GM21526 (cell line): ENCODE data around the gene TMEM231.
"Not testable (repeated sequence)": the region's sequence is repeated elsewhere in the genome, so short reads cannot be mapped to it uniquely, and the experiment has no call there.

Experiments used
- ATAC-seq: cut with Tn5 transposase; IDR thresholded peaks from one replicate; pipeline ENCODE4 v1.9.1; 2021; ENCODE audit warnings: moderate library complexity; ENCODE audit not compliant: unreplicated experiment, low FRiP score

TMEM231 gene

DNA sequence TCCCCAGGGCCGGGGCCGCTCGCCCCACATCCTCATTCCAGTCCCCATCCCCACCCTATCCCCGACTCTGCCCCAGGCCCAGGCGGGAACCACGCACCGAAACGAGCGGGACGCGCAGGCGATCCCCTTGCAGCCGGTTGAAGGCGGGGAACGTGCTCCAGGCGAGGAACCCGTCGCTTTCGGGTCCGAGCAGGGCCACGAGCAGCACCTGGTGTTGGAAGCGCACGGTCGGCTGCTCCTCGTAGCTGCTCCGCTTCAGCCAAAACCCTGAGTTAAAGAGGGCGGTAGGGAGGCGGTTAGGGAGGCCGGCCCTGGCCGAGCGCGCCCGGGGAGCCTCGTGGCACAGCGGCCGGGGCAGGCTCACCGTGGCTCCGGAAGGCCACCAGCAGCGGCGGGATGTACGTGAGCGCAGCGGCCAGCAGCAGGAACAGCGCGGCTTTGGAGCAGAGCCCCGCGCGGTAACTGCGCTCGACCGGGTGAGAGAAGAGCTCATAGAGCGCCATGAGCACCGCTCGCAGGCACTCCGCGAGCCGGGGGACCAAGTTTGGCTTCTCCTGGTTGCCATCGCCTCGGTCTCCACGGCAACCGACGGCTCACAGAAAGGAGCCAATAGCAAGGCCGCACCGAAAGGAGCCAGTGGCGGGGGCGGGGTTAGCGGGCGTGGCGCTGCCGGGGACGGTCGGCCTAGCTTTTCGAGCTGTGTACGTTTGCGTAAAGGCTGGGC, at the start of gene TMEM231:
Gene TMEM231, minus strand, starts transcription at position 546 of the 724 bp plus-strand sequence. Its CDS starts 43 bp downstream, at position 503.
- peak; percentile 96 for ATAC-seq

- ATAC-seq, result no peak
These were observed 47.2 kb upstream of the TMEM231 start for GRCh38 chr16:75603241-75603640.

GRCh38 chr16:75599452-75600277, 43.6 kb upstream of the TMEM231 start:
- ATAC-seq, result no peak

GRCh38 chr16:75593825-75594820, 38.1 kb upstream of the TMEM231 start:
- no peak for ATAC-seq

- ATAC-seq, result no peak
These were observed 37.3 kb upstream of the TMEM231 start for GRCh38 chr16:75593308-75593707.

DNA sequence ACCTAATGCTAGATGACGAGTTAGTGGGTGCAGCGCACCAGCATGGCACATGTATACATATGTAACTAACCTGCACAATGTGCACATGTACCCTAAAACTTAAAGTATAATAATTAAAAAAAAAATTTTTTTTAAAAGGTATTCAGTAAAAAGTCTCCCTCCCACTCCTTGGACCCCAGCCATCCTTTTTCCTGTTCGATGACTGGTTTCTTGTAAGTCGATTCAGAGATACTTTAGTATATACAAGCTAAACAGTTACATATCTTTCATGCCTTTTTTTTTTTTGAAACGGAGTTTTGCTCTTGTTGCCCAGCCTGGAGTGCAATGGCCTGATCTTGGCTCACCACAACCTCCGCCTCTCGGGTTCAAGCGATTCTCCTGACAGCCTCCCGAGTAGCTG, 35.9 kb upstream of the TMEM231 start:
- ATAC-seq, result not testable (repeated sequence)

GRCh38 chr16:75590920-75591843, 35.1 kb upstream of the TMEM231 start:
- no peak for ATAC-seq

- no peak for ATAC-seq
These were observed 33.3 kb upstream of the TMEM231 start for GRCh38 chr16:75589306-75589705.

DNA sequence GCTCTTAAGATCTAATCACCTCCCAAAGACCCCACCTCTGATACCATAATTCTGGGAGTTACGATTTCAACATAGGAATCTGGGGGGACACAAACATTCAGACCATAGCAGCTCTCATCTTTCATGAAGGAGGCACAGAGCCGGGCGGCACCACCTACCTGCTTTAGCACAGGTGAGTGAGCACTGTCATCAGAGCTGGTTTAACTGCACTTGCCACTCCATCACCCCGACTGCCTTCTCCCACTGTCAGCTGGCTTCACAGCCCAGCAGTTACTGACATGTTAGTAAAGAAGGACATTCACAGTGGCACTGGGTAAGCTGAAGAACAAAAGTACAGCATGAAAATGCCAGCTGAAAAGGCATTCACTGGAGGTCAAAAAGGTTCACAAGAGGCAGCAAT, 32.7 kb upstream of the TMEM231 start:
- no peak for ATAC-seq

DNA sequence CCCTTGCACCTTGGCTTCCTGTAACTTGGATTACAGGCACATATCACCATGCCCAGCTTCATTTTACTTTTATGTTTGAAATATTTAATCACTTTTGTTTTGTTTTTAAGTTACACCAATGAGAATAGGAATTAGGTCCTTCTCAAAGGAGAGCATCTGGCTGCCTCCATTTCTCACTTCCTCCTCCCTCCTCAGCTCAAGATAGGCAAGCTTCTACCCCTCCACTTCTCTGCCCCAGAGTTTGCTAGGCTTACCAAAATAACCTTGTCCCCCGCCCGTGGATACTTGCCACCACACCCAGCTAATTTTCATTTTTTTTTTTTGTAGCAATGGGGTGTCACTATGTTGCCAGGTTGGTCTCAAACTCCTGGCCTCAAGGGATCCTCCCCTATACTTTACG, 28.1 kb upstream of the TMEM231 start:
- ATAC-seq, result peak; percentile 84

GRCh38 chr16:75579281-75579834, 23.3 kb upstream of the TMEM231 start:
- ATAC-seq, result no peak

- no peak for ATAC-seq
These were observed 22.7 kb upstream of the TMEM231 start for GRCh38 chr16:75578725-75579124.

DNA sequence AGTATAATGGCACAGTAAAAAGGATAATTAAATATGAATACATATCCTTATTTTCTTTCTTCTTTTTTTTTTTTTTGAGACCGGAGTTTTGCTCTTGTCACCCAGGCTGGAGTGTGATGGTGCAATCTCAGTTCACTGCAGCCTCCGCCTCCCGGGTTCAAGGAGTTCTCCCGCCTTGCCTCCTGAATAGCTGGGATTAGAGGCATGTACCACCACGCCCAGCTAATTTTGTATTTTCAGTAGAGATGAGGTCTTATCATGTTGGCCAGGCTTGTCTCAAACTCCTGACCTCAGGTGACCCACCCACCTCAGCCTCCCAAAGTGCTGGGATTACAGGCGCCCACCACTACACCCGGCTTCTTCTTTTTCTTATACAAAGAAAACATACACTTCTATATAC, 22.2 kb upstream of the TMEM231 start:
- ATAC-seq, result no peak

DNA sequence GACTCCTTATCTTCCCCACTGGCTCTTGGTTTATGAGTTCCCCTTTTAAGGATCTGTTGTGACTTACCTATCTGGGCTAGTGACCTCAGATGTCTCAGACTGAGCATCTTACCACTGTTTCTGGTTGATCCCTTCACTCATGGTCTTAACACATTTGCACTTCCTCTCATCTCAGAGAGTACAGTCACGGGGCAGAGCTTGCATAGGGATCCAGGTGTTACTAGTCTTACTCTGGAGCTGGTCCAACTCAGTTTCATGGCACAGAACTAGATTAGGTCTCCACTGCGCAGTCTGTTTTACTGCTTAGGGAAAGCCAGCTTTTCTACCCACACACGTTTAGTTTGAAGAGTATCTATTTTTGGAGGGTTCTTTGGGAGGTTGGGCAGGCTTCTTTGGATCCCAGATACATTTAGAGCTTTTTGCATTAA, 20.3 kb upstream of the TMEM231 start:
- peak; percentile 60 for ATAC-seq

DNA sequence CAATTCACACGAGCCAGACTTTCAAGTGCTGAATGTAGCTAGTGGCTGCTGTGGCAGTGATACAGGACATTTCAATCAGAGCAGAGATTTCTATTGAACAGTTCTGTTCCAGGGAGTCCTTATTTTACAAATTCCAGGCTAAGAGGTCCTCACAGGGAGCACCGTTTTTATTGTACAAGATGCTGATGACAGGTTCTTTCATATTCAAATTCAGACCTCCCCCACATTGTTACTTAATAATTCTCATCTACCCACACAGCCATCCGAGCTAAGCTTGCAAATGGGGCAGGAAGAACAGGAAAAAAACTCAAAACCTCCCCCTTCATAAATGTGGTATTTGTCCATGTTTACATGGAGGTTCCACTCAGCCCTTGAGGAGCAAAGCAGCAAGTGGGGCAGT, 19.9 kb upstream of the TMEM231 start:
- ATAC-seq, result no peak

GRCh38 chr16:75573955-75574354, 17.9 kb upstream of the TMEM231 start:
- ATAC-seq, result no peak

- no peak for ATAC-seq
These were observed 17.0 kb upstream of the TMEM231 start for GRCh38 chr16:75572864-75573542.

- ATAC-seq, result no peak
These were observed 14.5 kb upstream of the TMEM231 start for GRCh38 chr16:75570396-75571065.
